NCI-H2029 (cell line): Measurements from ENCODE around the gene FOSB.
A peak's percentile ranks its signal among the peaks of the same experiment; 100 is the strongest.

ENCODE experiments used
- DNase-seq: peaks from one replicate; lab custom pipeline; 2025; lab: John Stamatoyannopoulos, UW

The FOSB gene

DNA sequence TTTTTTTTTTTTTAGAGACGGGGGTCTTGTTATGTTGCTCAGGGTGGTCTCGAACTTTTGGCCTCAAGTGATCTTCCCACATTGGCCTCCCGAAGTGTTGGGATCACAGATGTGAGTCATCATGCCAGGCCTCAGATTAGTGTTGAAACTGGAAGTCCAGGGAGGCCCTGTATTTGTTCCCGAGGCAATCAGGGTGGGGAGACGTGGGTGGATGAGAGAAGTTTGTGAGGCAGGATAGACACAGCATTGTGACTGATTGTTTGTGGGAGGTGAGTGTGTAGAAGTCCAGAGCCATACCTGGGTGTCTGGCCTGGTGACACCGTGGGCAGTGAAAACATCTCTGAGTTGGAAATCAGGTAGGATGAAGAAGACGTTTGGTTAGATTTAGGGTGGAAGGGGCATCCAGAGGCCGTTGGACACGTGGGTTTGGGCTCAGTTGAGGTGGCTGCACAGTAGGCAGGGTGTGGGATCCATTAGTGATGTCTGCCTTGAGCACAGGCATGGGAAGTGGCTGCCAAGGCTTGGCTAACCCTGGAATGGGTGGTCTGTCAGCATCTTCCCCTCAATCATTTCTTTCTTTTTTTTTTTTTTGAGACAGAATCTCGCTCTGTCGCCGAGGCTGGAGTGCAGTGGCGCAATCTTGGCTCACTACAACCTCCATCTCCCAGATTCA, 16.6 kb downstream of the FOSB start:
- no peak for DNase-seq

DNA sequence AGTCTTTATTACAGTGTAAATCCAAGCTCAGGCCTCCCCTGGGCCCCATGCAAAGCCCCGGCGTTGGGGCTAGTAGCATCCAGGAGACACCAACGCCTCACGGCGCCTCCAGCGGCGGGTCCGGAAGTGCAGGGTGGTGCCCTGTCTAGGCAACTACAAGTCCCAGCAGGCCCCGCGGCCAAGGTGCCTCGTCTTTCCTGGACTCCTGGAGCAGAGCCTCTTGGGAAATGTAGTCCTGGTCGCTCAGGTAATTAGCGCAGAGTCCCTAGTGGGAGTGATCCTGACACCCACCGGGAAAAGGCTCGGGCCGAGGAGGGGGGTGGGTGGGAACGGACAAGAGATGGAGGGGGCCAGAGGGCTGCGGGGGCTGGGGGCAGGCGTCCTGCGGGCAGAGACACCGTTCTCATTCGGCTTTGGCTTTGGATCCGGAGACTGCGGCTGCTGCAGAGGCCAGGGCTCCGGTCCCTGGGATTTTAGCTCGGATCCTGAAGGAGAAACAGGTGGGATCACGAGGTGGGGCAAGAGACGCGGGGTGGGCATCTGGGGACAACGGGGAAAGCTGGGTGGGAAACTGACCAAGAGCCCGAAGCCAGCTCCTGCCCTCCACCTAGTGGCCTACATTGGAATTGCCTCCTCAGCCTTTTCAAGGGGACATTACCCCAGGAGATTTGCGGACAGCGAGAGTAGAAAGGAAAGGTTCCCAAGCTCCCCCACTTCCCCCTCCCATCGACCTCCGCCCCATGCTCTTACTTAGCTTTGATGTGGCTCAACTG, 17.7 kb downstream of the FOSB start:
- peak; percentile 94 for DNase-seq

DNA sequence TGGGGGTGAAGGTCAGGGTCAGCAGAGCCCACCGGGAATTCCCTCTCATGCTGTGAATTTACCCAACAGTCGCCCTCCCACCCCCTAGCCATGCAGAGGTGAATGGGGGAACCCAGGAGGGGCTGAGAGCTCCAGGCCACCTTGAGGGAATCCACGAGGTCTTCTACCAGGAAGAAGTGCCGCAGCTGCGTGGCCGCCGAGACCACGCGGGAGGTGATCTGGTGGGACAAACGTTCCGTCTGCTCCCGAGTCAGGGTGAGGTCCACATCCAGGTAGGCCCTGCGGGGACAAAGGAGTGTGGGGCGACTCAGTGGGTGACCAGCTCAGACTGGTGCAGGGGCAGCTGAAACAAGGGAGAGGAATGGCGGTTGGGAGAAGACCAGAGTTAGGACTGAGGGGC, 20.9 kb downstream of the FOSB start:
- DNase-seq = no peak

DNA sequence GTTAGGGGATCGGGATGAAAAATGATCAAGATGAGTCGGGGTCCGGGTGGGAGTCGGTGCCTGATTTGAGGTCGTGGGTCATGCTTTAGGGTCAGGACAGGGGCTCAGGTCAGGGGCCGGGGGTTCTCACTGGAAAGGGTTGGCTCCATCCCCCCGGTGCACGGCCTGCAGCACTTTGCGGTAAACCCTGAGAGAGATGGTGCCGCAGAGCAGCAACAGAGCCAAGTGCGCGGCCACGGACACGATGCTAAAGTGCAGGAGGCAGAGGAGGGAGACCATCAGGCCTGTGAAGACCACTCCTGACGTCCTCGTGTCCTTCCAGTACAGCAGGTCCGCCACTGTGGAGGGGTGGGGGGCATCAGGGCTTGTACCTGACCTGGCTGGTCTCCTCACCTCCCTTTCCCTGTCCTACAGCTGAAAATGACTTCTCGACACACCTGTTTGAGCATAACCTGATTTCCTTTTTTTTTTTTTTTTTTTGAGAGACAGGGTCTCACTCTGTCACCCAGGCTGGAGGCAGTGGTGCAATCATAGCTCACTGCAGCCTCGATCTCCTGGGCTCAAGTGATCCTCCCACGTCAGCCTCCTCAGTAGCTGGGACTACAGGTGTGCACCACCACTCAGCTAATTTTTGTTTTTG, 21.5 kb downstream of the FOSB start:
- DNase-seq = no peak

DNA sequence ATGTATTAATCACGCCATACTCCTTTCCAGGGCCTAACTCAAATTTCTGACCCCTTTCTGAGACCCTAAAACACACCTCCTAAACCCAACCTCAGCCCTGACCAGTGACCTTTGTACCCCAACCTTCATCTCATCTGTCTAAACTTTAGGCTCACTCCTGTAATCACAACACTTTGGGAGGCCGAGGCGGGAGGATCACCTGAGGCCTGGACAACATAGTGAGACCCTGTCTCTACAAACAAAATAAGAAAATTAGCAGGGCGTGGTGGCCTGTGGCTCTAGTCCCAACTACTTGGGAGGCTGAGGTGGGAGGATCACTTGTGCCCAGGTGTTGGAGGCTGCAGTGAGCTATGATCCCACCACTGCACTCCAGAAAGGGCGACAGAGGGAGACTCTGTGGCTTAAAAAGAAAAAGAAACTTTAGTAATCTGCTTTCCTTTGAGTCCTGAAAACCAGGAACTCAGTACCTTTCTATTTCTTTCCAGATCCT, 24.4 kb downstream of the FOSB start:
- no peak for DNase-seq

DNA sequence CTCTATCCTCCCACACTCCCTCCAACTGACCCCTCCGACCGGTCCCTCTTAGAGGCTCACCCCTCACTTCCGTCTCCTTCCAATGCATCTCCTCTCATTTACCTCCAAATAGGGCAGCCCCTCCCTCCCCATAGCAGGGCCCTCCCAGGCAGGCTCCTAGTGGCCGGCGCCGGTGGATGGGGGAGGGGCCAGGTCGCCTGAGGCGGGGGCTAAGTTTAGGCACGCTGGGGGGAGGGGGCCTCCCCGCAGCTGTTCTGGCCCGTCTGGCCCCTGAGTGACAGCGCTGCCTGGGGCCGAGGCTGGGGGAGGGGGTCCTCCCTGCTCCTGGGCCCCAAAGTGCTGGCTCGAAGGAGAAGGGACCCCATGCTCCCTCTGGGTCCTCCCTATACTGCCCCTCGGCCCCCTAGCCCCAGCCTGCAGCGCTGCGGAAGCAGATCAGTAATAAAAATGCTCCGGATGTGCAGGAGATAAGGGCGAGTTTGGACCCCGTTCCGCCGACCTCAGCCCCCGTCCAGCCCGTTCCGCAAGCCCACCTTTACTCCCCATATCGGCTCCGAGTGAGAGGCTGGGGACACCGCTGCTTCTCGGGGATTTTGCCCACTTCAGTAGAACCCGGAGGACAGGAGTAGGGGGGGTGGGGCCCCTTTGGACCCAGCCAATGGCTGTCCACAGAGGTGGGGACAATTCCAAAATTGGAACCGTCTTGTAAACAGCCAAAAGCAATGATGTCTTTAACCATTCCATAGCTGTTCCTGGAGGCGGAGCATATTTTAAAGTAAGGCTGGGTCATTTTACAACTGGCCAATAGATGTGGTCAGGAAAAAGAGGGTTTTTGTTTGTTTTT, 25.1 kb downstream of the FOSB start:
- no peak for DNase-seq

DNA sequence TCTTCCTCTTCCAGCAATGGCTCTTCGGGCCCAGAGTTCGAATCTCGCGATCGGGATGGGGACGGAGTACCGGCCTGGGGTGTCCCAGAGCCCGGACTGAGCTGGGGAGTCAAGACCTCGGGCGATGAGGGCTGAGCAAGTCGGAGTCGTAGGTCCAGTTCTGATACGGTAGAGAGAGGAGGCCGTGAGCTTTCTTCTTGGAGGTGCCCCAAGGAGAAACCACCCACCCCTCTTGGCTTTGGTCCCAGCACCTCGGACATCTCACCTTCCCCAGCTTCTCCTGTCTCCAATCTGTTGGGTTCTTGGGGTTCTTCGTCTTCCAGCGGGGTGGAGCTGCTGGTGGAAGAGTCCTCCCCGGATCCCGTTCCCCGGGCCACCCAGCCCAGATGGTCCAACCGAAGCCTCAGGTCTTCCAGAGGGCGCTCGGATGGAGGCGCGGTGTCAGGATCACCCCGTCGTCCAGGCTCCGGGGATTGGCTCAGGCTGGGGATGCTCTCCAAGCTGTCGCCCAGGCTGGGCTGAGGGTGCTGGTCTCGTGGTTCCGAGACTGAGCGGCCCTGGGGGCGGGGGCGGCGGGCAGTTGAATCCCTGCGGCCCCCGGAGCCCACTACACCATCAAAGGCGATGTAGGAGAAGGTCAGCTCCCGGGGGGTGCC, 26.6 kb downstream of the FOSB start:
- no peak for DNase-seq

DNA sequence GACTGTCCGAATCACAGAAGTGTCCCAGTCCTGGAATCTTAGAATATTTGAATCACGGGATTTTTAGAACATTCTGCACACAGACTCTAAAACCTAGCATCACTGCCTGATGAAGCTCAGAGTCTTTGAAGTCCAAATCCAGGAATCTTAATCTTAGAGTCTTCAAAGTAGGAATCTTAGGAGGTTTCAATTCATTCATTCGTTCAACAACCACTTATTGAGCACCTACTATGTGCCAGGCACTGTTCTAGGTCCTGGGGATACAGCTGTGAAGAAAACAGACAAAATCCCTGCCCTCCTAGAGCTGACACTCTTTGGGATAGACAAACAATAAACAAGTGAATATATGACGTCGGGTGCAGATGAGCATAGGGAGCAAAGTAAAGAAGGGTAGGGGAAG, 27.4 kb downstream of the FOSB start:
- no peak for DNase-seq

DNA sequence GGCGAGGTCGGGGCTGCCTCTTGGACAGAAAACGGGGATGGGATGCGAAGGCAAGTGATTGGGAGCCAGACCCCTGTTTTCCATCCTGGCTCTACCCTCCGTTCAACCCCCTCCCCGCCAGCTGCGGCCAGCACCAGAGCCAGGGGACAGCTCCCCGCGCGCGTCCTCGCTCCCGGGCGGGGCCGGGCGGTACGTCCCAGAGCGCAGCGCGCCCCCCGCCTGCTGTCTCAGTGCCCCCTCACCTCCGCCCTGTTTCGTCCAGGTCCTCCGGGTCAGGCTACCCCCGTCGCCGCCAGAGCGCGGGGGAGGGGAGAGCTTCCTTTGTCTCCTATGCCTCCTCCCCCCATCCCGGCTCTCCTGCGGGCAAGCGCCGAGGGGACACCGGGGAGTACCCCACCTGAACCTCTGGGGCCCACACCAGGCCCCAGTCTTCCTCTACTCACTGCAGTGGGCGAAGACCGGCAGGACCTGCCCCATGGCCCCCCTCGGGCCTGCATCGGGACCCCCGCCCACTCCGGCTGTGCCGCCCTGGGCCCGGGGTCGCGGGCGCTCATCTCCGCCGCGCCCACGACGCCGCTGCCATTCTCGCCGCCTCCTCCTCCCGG, 28.7 kb downstream of the FOSB start:
- DNase-seq = no peak

DNA sequence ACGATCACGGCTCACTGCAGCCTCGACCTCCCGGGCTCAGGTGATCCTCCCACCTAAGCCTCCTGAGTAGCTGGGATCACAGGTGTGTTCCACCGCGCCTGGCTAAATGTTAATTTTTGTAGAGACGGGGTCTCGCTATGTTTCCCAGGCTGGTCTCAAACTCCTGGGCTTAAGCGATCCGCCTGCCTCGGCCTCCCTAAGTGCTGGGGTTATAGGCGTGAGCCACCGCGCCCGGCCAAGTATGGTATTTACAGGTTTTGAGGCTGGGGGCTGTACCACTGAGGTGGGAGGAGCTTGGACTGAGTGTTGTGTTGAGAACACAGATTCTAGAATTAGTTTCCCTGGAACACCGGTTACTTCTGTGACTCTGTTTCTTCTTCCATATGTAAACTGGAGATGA, 30.0 kb downstream of the FOSB start:
- DNase-seq = no peak

DNA sequence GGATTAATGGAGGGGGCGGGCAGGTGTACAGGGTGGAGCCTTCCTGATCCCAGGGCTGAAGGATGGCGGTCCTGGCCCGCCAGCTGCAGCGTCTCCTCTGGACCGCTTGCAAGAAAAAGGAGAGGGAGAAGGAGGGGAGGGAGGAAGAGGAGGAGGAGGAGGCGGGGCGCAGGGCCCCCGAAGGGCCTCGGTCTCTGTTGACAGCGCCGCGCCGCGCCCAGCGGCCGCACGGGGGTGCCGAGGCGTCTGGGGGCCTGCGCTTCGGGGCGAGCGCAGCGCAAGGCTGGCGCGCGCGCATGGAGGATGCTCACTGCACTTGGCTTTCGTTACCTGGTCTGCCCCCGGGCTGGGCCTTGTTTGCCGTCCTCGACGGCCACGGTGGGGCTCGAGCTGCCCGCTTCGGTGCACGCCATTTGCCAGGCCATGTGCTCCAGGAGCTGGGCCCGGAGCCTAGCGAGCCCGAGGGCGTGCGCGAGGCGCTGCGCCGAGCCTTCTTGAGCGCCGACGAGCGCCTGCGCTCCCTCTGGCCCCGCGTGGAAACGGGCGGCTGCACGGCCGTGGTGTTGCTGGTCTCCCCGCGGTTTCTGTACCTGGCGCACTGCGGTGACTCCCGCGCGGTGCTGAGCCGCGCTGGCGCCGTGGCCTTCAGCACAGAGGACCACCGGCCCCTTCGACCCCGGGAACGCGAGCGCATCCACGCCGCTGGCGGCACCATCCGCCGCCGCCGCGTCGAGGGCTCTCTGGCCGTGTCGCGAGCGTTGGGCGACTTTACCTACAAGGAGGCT, 30.8 kb downstream of the FOSB start, which contains the start of gene PPM1N:
PPM1N (plus strand) TSS at position 33 of the 785 bp plus-strand sequence; CDS start at position 63, 30 bp downstream.
- no peak for DNase-seq

DNA sequence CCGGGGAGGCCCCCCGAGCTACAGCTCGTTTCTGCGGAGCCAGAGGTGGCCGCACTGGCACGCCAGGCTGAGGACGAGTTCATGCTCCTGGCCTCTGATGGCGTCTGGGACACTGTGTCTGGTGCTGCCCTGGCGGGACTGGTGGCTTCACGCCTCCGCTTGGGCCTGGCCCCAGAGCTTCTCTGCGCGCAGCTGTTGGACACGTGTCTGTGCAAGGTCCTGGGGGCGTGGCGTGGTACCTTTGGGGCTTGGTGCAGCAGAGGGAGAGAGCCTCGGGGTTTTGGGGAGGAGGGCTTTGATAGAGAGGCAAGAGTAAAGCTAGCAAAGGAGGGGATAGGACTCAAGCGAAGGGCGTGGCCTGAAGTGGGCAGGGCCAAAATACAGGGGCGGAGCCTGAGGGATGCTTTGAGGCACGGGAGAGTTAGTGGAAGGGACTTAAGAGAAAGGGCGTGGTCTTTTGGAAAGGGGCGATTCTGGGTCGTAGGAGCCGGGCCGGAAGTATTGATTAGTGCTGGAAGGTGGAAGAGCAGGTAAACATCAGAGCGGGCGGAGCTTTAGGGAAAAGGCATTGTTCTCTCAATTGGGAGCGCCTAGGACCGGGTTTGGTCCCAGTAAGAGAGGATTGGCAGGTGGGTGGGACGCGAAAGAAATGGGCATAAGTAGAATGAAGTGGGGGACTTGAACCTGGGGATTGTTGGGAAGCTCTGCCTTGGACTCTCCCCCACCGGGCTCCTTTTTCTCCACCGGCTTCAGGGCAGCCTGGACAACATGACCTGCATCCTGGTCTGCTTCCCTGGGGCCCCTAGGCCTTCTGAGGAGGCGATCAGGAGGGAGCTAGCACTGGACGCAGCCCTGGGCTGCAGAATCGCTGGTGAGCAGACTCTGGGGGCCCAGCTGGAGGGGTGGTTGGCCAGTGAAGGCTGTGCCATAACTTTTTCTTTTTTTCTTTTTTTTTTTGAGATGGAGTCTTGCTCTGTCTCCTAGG, 31.7 kb downstream of the FOSB start:
- peak; percentile 26 for DNase-seq

DNA sequence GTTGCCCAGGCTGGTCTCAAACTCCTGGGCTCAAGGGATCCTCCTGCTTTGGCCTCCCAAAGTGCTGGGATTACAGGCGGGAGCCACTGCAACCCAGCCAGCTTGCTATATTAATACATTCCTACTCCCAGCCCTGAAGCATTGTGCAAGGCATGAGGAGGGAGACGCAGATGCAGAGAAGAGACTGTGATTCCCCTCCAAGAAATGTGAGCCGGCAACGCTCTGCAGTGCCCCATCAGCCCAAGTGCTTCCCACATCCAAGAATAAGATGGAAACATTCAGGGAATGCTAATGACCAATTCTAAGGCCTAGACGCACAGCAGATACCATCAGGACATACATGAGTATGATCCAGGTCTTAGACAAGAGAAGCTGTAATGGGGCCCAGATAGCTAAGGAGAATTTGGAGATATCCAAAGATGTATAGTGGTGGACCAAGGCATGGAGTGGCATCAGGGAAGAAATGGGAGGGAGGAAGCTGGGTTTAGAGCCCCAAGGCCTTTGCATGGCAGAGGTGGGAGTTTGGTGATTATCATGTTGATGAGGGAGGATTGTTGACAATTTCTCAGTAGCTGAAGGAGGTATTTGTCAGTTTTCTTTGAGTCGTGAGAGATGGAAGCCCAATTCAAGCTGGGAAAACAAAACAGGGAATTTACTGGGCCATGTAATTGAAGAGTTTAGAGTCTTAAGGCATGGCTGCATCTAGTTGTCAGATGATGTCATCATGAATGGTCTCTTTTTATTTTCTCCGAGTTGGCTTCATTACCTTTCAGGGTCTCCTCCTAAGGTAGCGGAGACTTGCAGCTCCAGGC, 33.3 kb downstream of the FOSB start:
- DNase-seq = no peak

DNA sequence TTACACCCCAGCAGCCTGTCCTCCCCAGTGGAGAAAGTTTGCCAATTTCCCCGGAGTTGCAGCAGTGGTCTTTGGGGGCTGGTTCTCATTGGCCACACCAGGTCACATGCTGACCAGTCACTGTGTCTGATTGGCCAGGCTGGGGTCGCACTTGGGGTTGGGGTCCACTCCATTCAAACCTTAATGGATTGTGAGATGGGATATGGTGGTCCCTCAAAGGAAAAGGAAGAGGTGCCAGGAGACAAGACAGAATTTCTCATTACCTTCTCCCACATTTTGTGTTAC, 33.9 kb downstream of the FOSB start:
- no peak for DNase-seq

DNA sequence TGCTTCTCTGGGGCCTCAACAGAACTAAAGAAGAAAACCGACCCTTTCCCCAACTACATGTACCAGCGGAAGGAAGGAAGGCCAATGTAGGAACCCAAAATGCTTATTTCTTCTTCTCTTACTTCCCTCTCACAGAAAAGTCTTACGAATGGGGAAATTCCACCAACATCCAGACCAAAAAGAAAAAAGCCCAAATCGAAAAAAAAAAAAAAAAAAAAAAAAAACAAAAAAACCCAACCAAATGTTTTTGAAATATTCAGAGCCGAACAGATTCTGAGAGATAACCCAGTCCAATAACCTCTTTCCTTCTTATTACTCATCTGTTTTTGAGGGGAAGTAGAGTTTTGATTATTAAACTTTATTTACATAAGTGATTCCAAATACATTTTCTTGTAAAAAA, 34.3 kb downstream of the FOSB start:
- no peak for DNase-seq

DNA sequence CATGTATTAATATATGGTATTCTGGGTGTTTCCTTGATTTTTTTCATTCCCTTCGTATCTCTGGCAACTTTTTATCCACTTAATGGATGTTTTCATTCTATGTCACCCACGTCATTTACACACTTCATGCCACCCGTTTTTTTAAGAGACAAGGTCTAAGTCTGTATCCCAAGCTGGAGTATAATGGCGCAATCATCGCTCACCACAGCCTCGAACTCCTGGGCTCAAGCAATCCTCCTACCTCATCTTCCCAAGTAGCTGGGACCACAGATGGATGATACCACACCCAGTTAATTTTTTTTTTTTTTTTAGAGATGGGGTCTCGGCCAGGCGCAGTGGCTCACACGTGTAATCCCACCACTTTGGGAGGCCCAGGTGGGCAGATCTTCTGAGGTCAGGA, 36.1 kb downstream of the FOSB start:
- no peak for DNase-seq

DNA sequence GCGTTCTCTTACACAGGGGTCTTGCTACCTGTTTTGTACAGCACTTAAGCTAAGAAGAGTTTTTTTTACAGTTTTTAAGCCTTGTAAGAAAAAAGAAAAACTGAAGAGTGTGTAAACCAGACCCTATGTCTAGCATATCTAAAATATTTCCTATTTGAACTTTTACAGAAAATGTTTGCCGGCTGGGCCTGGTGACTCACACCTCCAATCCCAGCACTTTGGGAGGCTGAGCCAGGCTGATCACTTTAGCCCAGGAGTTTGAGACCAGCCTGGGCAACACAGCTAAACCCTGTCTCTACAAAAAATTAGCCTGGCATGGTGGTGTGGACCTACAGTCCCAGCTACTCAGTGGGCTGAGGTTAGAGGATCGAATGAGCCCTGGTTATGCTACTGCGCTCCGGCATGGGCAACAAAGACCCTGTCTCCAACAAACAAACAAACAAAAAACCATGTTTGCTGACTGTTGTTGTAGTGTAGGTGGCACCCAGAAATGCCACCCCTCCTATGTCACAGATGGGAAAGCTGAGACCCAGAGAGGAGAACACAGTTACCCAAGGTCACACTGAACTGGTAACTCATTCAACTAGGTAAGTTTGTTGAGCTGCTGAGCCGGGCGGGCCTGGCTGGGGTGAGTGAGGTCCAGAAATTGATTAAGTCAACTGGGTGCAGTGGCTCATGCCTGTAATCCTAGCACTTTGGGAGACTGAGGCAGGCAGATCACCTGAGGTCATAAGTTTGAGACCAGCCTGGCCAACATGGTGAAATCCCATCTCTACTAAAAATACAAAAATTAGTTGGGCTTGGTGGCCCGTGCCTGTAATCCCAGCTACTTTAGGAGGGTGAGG, 37.6 kb downstream of the FOSB start:
- no peak for DNase-seq

DNA sequence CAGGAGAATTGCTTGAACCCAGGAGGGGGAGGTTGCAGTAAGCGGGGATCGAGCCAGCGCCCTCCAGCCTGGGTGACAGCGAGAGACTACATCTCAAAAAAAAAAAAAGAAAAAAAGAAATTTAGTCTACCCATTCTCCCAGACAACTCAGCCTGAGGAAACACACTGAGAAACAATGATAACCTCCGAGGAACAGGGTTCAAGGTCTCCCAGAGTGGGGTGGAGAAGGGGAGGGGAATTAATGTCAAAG, 38.1 kb downstream of the FOSB start:
- no peak for DNase-seq
